HG03039 (cell line): Measurements from ENCODE around the gene BCL2L14.
"Not testable (repeated sequence)": the region's sequence is repeated elsewhere in the genome, so short reads cannot be mapped to it uniquely, and the experiment has no call there.

Experiments
- ATAC-seq: cut with Tn5 transposase; IDR thresholded peaks from one replicate; pipeline ENCODE4 v1.9.1; 2021; ENCODE audit warnings: mild to moderate bottlenecking, moderate library complexity; ENCODE audit not compliant: unreplicated experiment

BCL2L14 gene

DNA sequence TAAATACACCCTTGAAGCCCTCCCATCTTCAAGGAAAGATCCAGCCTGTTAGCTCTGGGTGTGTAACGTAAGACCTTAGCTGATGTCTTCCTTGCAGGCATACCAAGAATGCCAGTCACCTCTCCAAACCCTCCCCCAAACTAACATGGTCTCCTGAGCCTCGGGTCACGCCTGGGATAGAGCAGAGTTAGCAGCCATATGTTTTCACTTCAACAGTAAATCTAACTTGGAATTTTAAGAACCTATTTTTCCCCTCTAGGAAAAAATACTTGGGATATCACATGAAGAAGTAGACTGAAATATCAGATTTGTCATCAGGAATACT is 27.9 kb downstream of the BCL2L14 start:
- ATAC-seq = no peak

DNA sequence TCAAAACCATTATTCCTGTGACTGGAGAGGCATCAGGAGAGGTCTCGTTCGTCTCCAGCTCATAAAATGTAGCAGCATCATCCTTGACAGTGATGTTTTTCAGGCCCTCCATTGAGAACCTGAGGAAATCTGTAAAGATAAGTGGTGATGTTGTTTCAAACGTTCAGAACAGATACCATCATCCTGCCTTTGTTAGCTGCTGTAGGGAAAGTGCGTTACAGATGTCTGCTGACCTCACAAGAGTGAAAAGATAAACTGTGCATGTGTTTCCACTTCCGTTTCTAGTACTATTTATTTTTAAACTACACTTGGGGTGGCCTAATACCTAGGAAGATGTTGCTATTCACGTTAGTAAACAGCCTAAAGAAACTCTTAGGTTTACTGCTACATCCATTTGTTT is 28.4 kb downstream of the BCL2L14 start:
- no peak for ATAC-seq

DNA sequence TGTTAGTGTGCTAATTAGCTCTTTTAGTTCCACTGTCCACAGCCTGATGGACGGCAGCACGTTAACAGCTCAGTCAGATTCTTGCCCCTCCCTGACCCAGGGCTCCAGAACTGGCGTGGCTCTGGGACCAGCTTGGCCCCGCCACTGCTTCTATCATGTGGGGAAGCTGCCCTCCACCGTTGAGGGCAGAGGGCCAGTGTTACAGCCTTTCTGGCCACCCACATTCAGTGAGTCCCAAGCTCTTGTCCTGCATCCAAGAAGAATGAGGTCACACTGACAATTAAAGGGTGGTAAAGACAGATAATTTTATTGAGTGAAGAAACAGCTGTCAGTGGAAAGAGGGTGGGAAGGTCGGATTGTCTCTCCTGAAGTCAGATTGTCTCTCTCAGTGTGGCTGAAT is 36.9 kb downstream of the BCL2L14 start:
- no peak for ATAC-seq

GRCh38 chr12:12108441-12109058 is 37.8 kb downstream of the BCL2L14 start:
- ATAC-seq = no peak

GRCh38 chr12:12110923-12111555 is 40.3 kb downstream of the BCL2L14 start:
- ATAC-seq = not testable (repeated sequence)

GRCh38 chr12:12115514-12115913 is 44.8 kb downstream of the BCL2L14 start:
- ATAC-seq = no peak

DNA sequence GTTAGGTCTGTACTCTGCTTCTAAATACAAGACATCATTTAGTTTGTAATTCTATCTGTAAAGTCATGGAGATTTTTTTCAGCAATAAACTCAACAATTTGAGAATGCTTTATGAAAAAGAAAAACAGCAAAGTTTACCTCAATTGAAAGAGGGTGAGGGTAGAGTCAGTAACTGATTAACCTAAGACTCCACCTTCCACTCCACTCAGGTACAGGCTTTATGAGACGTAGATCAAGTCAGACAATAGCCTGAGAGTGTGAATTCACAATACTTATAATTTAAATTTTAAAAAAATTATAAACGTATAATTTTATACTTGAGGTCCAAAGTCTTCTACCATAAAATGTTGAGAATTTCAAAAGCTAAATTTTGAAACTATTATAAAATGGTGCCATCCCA is 45.9 kb downstream of the BCL2L14 start:
- ATAC-seq = no peak

DNA sequence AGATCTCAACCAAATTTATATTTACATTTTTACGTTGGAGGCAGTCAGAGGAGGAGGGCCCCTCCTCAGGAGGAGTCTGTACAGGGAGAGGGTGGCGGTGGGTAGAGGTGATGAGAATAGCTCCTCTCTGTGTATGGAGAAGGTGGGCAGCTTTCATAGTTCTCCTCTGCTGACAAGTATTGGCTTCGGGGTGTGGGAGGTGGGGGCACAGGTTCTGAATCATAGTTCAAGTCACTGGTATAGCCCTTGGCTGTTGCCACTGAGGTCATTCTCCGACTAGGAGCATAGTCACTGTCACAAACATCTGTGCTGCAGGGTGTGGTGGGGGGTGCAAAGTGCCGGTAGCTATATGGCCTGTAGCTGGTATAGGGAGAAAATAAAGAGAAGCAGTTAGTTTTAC is 50.3 kb downstream of the BCL2L14 start:
- no peak for ATAC-seq

DNA sequence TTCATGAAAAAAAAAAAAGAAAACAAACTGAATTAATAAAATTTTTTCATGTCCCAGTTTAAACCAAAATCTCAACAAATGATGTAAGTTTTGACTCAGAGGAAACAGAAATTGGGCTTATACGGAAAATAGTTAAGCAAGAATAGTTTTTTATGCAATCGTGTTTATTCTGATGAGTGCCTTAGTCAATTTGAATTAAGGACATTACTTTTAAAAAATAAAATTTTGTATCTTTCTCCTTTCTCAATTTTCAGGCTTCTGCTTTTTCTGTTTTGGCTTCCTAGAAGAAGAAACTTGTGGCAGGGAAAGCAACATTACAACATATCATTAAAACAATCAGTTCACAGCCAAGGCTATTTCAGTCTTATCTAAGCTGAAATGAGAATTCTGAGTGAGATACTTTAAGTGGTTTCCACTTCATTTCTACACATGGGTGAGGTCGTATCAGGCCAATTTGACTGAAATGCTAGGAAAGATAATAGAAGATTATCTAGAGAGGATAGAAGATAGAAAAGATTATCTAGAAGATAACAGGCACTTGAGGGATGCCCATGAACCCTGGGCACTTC is 52.4 kb downstream of the BCL2L14 start:
- ATAC-seq = no peak

DNA sequence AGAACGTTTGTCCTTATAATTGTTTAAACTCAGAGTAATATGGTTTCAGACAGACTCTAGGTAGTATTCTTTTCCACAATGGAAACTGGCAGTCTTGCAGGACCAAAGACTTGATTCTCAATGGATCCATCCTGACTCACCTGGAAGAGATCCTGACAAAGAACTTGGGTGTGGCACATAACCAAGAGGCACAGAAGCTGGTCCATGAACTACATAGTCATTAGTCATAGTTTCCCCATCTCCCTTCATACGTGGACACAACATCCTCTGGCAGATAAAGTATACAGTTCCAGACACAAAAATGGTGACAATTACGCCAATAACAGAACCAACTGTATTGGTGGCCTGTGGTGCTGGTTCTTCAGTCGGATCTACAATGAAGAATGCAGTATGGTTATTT is 55.8 kb downstream of the BCL2L14 start:
- no peak for ATAC-seq

- no peak for ATAC-seq
Measured at GRCh38 chr12:12127304-12127703, 56.6 kb downstream of the BCL2L14 start.

DNA sequence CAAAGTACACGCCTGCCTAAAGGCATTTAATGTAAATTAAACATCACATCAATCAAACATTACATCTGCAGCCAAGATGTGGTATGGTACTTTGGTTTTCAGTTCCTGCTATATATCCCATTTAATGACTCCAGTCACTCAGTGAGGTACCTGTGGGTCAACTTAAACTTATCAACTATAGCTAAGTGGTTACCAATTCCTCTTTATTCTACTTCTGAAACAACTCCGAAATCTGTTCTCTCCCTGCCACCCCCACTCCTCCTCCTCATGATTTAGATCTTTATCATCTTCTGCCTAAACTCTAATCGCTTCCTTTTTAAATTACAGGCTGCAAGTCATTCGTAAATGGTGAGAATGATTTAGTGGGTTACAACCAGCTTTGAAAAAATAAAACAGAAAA is 57.9 kb downstream of the BCL2L14 start:
- ATAC-seq = no peak

GRCh38 chr12:12133259-12133658 is 62.5 kb downstream of the BCL2L14 start:
- ATAC-seq = no peak

DNA sequence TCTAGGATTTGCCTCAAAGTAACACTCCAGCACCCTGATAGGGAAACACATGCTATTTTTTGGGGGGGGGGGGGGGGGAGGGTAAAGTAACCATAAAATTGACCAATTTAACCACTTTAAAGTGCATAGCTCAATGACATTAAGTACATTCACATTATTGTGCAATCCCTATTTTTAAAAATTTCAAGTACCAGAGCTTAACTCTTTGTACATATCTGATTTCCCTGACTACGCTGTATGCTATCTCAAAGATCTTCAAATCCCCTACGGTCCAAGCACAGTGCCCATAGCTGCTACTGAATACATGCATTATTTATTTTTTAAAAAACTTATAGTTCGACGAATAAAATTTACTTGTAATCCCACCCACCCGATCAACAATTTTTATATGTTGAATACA is 63.0 kb downstream of the BCL2L14 start:
- ATAC-seq = no peak

- ATAC-seq = no peak
Measured at GRCh38 chr12:12138203-12139154, 67.7 kb downstream of the BCL2L14 start.

DNA sequence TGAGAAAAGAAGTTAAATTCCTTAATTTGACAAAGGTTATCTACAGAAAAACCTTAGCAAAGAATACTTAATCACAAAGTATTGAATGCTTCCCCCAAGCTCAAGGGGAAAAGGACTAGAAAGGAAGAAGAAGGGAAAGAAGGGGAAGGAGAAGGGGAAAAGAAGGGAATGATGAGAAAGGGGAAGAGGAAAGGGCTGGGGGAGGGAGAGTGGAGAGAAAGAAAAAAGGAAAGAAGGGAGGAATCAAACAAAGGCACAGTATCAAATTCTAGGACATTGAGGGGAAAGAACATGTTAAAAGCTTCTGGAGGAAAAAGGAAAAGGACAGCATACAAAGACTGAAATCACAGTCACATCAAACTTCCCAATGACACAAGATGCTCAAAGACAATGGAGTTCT is 70.3 kb downstream of the BCL2L14 start:
- no peak for ATAC-seq

GRCh38 chr12:12144531-12144930 is 73.8 kb downstream of the BCL2L14 start:
- ATAC-seq = not testable (repeated sequence)

DNA sequence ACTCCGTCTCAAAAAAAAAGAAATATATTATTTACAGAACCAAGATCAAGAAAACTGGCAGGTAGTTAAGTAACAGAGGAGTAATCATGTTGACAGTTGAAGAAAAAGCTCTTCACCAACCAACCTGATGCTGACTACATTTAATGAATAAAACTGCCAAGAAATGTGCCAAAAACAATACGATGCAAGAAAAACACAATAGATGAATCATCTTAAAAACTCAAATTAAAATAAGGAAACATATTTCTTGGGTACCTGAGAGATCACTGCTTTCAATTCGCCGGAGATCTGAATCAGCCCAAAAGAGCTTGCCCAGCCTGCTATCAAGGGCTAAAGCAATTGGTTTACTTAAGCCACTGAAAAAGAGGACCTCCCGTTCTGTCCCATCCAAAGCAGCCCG is 76.4 kb downstream of the BCL2L14 start:
- ATAC-seq = no peak
